OCI-LY1 (cell line): Measurements from ENCODE around the gene CFAP69.

Experiments used
- H2AFZ ChIP-seq: fragments of 200-600 bp; sonication (generic), shearing (Covaris generic); 2 replicates; pipeline ENCODE4 v1.6.0; 2014; ENCODE audit warnings: antibody characterized with exemption, mild to moderate bottlenecking, low read length
- H3F3A ChIP-seq: fragments of 200-600 bp; sonication (generic), shearing (Covaris generic); 2 replicates; pipeline ENCODE4 v1.6.0; 2014; ENCODE audit warnings: mild to moderate bottlenecking, antibody characterized with exemption, low read length, moderate library complexity; ENCODE audit not compliant: insufficient read depth
- H3K27ac ChIP-seq: fragments of 200-600 bp; sonication (generic); 2 replicates; pipeline ENCODE4 v1.5.1; 2014; ENCODE audit warnings: low read length, mixed run types, mild to moderate bottlenecking, low read depth; ENCODE audit not compliant: poor library complexity, severe bottlenecking
- H3K27me3 ChIP-seq: fragments of 200-600 bp; sonication (generic); 2 replicates; pipeline ENCODE4 v1.6.0; 2014; ENCODE audit warnings: antibody characterized with exemption, mild to moderate bottlenecking, low read length, moderate library complexity; ENCODE audit not compliant: insufficient read depth
- H3K36me3 ChIP-seq: fragments of 200-600 bp; sonication (generic); 2 replicates; pipeline ENCODE4 v1.6.1; 2014; ENCODE audit warnings: mild to moderate bottlenecking, antibody characterized with exemption, low read length, moderate library complexity, mixed read lengths; ENCODE audit not compliant: insufficient read depth
- H3K4me1 ChIP-seq: fragments of 200-600 bp; sonication (generic); 2 replicates; pipeline ENCODE4 v1.5.1; 2014; ENCODE audit warnings: mild to moderate bottlenecking, low read length, moderate library complexity; ENCODE audit not compliant: insufficient read depth, severe bottlenecking
- H3K4me2 ChIP-seq: fragments of 200-600 bp; sonication (generic), shearing (Covaris generic); 2 replicates; pipeline ENCODE4 v1.6.1; 2014; ENCODE audit warnings: low read length
- H3K4me3 ChIP-seq: fragments of 200-600 bp; sonication (generic); 2 replicates; pipeline ENCODE4 v1.5.1; 2014; ENCODE audit warnings: low read length, low read depth, mild to moderate bottlenecking, mixed read lengths; ENCODE audit not compliant: poor library complexity, severe bottlenecking
- H3K79me2 ChIP-seq: fragments of 200-600 bp; shearing (Covaris generic); 2 replicates; pipeline ENCODE4 v1.6.1; 2016; ENCODE audit warnings: mixed run types, low read length, mixed read lengths; ENCODE audit not compliant: insufficient read depth
- H3K9ac ChIP-seq: fragments of 200-600 bp; sonication (generic), shearing (Covaris generic); 2 replicates; pipeline ENCODE4 v1.6.1; 2014; ENCODE audit warnings: mild to moderate bottlenecking, low read length, mixed read lengths
- H3K9me2 ChIP-seq: fragments of 200-600 bp; sonication (generic), shearing (Covaris generic); 2 replicates; pipeline ENCODE4 v1.6.1; 2014; ENCODE audit warnings: low read depth, mild to moderate bottlenecking, low read length, mixed read lengths
- H3K9me3 ChIP-seq: fragments of 200-600 bp; shearing (Covaris generic); 2 replicates; pipeline ENCODE4 v1.6.1; 2014; ENCODE audit warnings: low read length, mixed read lengths
- H4K20me1 ChIP-seq: fragments of 200-600 bp; sonication (generic), shearing (Covaris generic); 2 replicates; pipeline ENCODE4 v1.6.0; 2016; ENCODE audit warnings: mild to moderate bottlenecking, low read length; ENCODE audit not compliant: insufficient read depth
- EZH2 ChIP-seq: fragments of 200-600 bp; sonication (generic), shearing (Covaris generic); IDR thresholded peaks from 2 replicates; pipeline ENCODE4 v1.8.0; 2017; ENCODE audit warnings: borderline replicate concordance, mixed run types, mild to moderate bottlenecking, antibody characterized with exemption, low read length, moderate library complexity, mixed read lengths
- TF ChIP-seq, protein P1 (sequence below): fragments of 200-600 bp; sonication (generic), shearing (Covaris generic); IDR thresholded peaks from 2 replicates; pipeline ENCODE4 v1.5.1; 2017; ENCODE audit warnings: mild to moderate bottlenecking, antibody characterized with exemption, low read length, moderate library complexity, mixed read lengths

The CFAP69 gene

DNA sequence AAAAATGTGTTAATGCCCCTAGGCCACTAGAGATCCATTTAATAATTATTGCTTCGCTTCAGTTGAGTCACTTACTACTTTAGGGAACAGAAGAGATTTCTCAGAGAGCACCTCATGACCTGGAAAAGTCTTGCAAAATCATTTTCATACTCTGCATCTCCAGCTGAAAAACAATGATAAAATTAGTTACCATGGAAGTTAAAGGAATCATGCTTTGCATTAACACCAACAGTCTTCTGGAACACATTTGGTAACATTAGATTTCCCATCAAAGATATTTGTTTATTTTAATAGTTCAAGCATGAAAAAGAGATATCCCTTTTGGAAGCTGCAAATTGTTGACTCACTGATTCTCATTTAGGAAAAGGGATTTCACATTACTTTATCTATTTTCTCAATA is 35.2 kb upstream of the CFAP69 start:
- H3K4me2 ChIP-seq: no peak overlapping the region
- H3K9ac ChIP-seq: no peak overlapping the region
- H3F3A ChIP-seq: no peaks in the 10 kb centered on the region
- TF ChIP-seq, protein P1, sequence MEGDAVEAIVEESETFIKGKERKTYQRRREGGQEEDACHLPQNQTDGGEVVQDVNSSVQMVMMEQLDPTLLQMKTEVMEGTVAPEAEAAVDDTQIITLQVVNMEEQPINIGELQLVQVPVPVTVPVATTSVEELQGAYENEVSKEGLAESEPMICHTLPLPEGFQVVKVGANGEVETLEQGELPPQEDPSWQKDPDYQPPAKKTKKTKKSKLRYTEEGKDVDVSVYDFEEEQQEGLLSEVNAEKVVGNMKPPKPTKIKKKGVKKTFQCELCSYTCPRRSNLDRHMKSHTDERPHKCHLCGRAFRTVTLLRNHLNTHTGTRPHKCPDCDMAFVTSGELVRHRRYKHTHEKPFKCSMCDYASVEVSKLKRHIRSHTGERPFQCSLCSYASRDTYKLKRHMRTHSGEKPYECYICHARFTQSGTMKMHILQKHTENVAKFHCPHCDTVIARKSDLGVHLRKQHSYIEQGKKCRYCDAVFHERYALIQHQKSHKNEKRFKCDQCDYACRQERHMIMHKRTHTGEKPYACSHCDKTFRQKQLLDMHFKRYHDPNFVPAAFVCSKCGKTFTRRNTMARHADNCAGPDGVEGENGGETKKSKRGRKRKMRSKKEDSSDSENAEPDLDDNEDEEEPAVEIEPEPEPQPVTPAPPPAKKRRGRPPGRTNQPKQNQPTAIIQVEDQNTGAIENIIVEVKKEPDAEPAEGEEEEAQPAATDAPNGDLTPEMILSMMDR: no peak
- TF ChIP-seq EZH2: no peak
- no peaks in the 10 kb centered on the region for H4K20me1 ChIP-seq
- no peaks in the 10 kb centered on the region for H3K36me3 ChIP-seq
- no peaks in the 10 kb centered on the region for H3K27me3 ChIP-seq
- no peaks in the 10 kb centered on the region for H3K9me3 ChIP-seq
- no peak overlapping the region for H3K27ac ChIP-seq
- no peaks in the 10 kb centered on the region for H3K79me2 ChIP-seq
- H3K4me3 ChIP-seq: no peak overlapping the region
- no peaks in the 10 kb centered on the region; the same call in 1 of the 2 replicates for H3K9me2 ChIP-seq
- no peak overlapping the region for H2AFZ ChIP-seq
- H3K4me1 ChIP-seq: no peaks in the 10 kb centered on the region

DNA sequence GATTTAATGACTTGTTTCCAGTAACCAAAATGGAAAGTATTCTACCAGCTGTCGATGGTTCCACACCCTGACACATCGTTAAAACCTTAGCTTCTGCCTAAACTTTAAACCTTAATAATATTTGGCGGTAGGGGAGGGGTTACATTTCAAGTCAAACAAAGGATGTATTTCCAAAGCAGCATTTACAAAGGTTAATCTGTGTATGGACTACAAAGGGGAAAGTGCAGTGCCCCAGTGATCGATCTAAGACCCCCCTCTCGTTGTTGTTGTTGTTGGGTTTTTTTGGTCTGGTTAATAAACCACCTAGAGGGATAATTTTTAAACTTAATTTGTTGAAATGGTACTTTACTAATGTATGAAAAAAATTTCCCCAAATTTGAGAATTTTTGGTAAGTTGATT is 34.5 kb upstream of the CFAP69 start:
- Histone ChIP-seq H3K4me2 (no peak overlapping the region), H3K27me3 (no peaks in the 10 kb centered on the region), H2AFZ (no peak overlapping the region), H3K27ac (no peak overlapping the region), H3K4me3 (no peak overlapping the region), H3K9me3 (no peaks in the 10 kb centered on the region), H4K20me1 (no peaks in the 10 kb centered on the region), H3K9ac (no peak overlapping the region), H3K9me2 (no peaks in the 10 kb centered on the region; the same call in 1 of the 2 replicates), H3K4me1 (no peaks in the 10 kb centered on the region), H3K36me3 (no peaks in the 10 kb centered on the region), H3K79me2 (no peaks in the 10 kb centered on the region), H3F3A (no peaks in the 10 kb centered on the region)
- no peak for TF ChIP-seq EZH2
- TF ChIP-seq, protein P1: no peak

DNA sequence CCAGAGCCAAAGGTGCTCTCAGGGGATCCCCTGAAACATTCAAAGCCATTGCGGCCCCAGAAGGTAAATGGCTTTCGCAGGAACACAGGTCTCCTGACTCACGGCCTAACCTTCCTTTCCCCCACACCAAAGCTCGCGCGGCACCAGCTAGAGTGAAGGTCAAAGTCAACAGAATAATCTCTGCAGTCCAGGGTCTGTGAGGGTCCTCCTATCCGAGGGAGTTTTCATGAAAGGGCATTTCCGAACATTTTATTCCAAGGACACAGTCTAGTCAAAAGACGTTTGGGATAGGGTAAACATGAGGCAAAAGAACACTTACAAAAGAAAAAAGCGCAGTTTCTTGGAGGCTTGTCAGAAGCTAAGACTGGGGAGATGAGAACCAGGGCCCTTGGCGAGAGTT is 34.0 kb upstream of the CFAP69 start:
- H3K9ac ChIP-seq: no peak overlapping the region
- no peaks in the 10 kb centered on the region; the same call in 1 of the 2 replicates for H3K9me2 ChIP-seq
- no peak overlapping the region for H3K4me3 ChIP-seq
- no peaks in the 10 kb centered on the region for H3K27me3 ChIP-seq
- no peaks in the 10 kb centered on the region for H3F3A ChIP-seq
- TF ChIP-seq EZH2: no peak
- TF ChIP-seq, protein P1: no peak
- H4K20me1 ChIP-seq: no peaks in the 10 kb centered on the region
- H3K4me2 ChIP-seq: no peak overlapping the region
- H2AFZ ChIP-seq: no peak overlapping the region
- H3K9me3 ChIP-seq: no peaks in the 10 kb centered on the region
- H3K4me1 ChIP-seq: no peaks in the 10 kb centered on the region
- no peak overlapping the region for H3K27ac ChIP-seq
- no peaks in the 10 kb centered on the region for H3K79me2 ChIP-seq
- no peaks in the 10 kb centered on the region for H3K36me3 ChIP-seq
